Mesendoderm (in vitro differentiated cells): ENCODE data around the gene P2RY2.

ENCODE experiments used
- DNase-seq: peaks from one replicate; pipeline ENCODE4 v3.0.0; 2013
- H2AK5ac ChIP-seq: 2 replicates; pipeline ENCODE4 v1.6.1; 2013; ENCODE audit warnings: low read length, inconsistent platforms
- H2BK120ac ChIP-seq: 2 replicates; pipeline ENCODE4 v1.6.1; 2013; ENCODE audit warnings: low read depth, mild to moderate bottlenecking, low read length, moderate library complexity, mixed read lengths
- H2BK15ac ChIP-seq: replicated peaks from 2 replicates; pipeline ENCODE4 v1.6.1; 2013; ENCODE audit warnings: low read depth, mild to moderate bottlenecking, moderate library complexity
- H2BK5ac ChIP-seq: 2 replicates; pipeline ENCODE4 v1.6.1; 2013; ENCODE audit warnings: low read length, inconsistent platforms
- H3K18ac ChIP-seq: 2 replicates; pipeline ENCODE4 v1.6.1; 2013; ENCODE audit warnings: mild to moderate bottlenecking, low read length, mixed read lengths
- H3K23ac ChIP-seq: one replicate; pipeline ENCODE4 v1.6.1; 2013; ENCODE audit warnings: low read length
- H3K27ac ChIP-seq: 2 replicates; pipeline ENCODE4 v1.5.1; 2013; ENCODE audit warnings: low read depth, mild to moderate bottlenecking, inconsistent platforms, low read length, moderate library complexity
- H3K27me3 ChIP-seq: 2 replicates; pipeline ENCODE4 v1.6.1; 2013; ENCODE audit warnings: low read length, control low read depth, mild to moderate bottlenecking, inconsistent platforms; ENCODE audit not compliant: insufficient read depth, poor library complexity
- H3K36me3 ChIP-seq: 2 replicates; pipeline ENCODE4 v1.6.1; 2013; ENCODE audit warnings: low read length, inconsistent platforms; ENCODE audit not compliant: control insufficient read depth, insufficient read depth
- H3K4ac ChIP-seq: one replicate; pipeline ENCODE4 v1.6.1; 2013; ENCODE audit warnings: low read depth, mild to moderate bottlenecking, low read length, moderate library complexity
- H3K4me1 ChIP-seq: 2 replicates; pipeline ENCODE4 v1.6.1; 2013; ENCODE audit warnings: low read depth, low read length, inconsistent platforms; ENCODE audit not compliant: control insufficient read depth
- H3K4me2 ChIP-seq: 2 replicates; pipeline ENCODE4 v1.6.1; 2013; ENCODE audit warnings: low read length
- H3K4me3 ChIP-seq: 2 replicates; pipeline ENCODE4 v1.5.1; 2013; ENCODE audit warnings: mild to moderate bottlenecking, low read length
- H3K56ac ChIP-seq: one replicate; pipeline ENCODE4 v1.6.1; 2013; ENCODE audit warnings: low read length
- H3K79me1 ChIP-seq: 2 replicates; pipeline ENCODE4 v1.6.1; 2013; ENCODE audit warnings: low read length, inconsistent platforms
- H3K79me2 ChIP-seq: 2 replicates; pipeline ENCODE4 v1.6.1; 2013; ENCODE audit warnings: mild to moderate bottlenecking, low read length; ENCODE audit not compliant: control insufficient read depth, insufficient read depth
- H3K9ac ChIP-seq: 2 replicates; pipeline ENCODE4 v1.6.1; 2013; ENCODE audit warnings: low read length, inconsistent platforms
- H4K5ac ChIP-seq: one replicate; pipeline ENCODE4 v1.6.1; 2013; ENCODE audit warnings: low read length
- H4K8ac ChIP-seq: one replicate; pipeline ENCODE4 v1.6.1; 2013; ENCODE audit warnings: low read depth, mild to moderate bottlenecking, control low read depth, low read length, moderate library complexity
- WGBS: extraction: QIAGEN DNeasy Blood & Tissue Kit; methylation state at CpG from one replicate; pipeline ENCODE4 v1.1.7; 2013; ENCODE audit warnings: low lambda C conversion rate, missing lambda C conversion rate; ENCODE audit not compliant: insufficient coverage; ENCODE audit errors: extremely low coverage; 5-methylcytosine and 5-hydroxymethylcytosine counted together

Gene P2RY2

DNA sequence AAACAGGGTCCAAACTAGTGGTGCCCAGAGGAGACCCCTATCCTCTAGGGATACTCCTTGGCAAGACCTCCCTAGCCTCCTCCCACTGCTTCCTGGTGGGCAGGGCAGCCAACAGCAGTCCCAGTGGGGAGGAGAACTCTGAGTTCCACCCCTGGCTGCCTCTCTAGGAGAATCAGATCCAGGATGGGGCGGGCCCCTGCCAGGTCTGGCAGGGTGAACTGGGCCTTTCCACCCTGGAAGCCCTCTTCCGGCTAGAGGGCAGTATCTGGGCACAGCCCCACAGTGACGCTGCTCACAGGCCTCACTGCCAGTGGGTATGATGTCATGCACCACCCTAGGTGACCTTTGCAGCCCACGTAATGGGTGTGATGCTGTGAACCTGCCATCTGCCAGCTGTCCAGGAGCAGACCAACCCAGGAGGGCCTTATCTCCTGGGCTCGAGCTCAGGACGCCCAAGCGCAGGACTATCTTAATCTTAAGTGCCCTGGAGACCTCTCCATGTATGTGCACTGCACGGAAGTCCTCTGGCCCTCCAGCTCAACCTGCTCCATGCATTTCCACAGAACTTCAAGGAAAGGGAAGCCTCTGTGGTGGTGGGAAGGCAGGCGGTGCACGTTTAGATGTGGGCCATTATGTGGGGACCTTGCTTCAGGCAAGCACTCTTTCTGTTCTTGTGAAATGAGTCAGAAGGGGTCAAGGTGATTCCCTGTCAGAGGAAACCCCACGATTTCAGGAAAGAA, 44.2 kb upstream of the P2RY2 start:
- Histone ChIP-seq H3K4me1 (peaks cover 5% of the 10 kb centered on the region), H3K23ac (no peak overlapping the region), H4K8ac (no peak overlapping the region), H3K27ac (no peak overlapping the region), H3K4me3 (no peak overlapping the region), H2BK5ac (no peak overlapping the region), H3K18ac (no peak overlapping the region), H2AK5ac (no peak overlapping the region), H3K27me3 (no peaks in the 10 kb centered on the region), H3K4ac (no peak overlapping the region), H3K79me2 (no peaks in the 10 kb centered on the region), H4K5ac (no peak overlapping the region), H3K79me1 (no peaks in the 10 kb centered on the region), H3K4me2 (no peak overlapping the region), H3K9ac (no peak overlapping the region), H2BK15ac (no peak overlapping the region), H2BK120ac (no peak overlapping the region), H3K36me3 (no peaks in the 10 kb centered on the region), H3K56ac (no peak overlapping the region)
- DNase-seq: no peak
- WGBS: no CpG with 5 or more reads among the region's 11 CpGs

GRCh38 chr11:73174495-73174791, 43.6 kb upstream of the P2RY2 start:
- DNase-seq: no peak
- no peak overlapping the region for H3K4ac ChIP-seq
- H3K23ac ChIP-seq: no peak overlapping the region
- no peaks in the 10 kb centered on the region for H3K79me2 ChIP-seq
- no peak overlapping the region for H3K18ac ChIP-seq
- H3K56ac ChIP-seq: no peak overlapping the region
- no peak overlapping the region for H2BK15ac ChIP-seq
- H2BK5ac ChIP-seq: no peak overlapping the region
- H2BK120ac ChIP-seq: no peak overlapping the region
- no CpG with 5 or more reads among the region's 3 CpGs for WGBS
- no peak overlapping the region for H3K27ac ChIP-seq
- no peak overlapping the region for H4K5ac ChIP-seq
- H3K27me3 ChIP-seq: no peaks in the 10 kb centered on the region
- no peak overlapping the region for H3K4me3 ChIP-seq
- H3K79me1 ChIP-seq: no peaks in the 10 kb centered on the region
- no peaks in the 10 kb centered on the region for H3K36me3 ChIP-seq
- H3K4me2 ChIP-seq: no peak overlapping the region
- H2AK5ac ChIP-seq: no peak overlapping the region
- H3K9ac ChIP-seq: no peak overlapping the region
- H4K8ac ChIP-seq: no peak overlapping the region
- H3K4me1 ChIP-seq: peaks cover 3% of the 10 kb centered on the region

DNA sequence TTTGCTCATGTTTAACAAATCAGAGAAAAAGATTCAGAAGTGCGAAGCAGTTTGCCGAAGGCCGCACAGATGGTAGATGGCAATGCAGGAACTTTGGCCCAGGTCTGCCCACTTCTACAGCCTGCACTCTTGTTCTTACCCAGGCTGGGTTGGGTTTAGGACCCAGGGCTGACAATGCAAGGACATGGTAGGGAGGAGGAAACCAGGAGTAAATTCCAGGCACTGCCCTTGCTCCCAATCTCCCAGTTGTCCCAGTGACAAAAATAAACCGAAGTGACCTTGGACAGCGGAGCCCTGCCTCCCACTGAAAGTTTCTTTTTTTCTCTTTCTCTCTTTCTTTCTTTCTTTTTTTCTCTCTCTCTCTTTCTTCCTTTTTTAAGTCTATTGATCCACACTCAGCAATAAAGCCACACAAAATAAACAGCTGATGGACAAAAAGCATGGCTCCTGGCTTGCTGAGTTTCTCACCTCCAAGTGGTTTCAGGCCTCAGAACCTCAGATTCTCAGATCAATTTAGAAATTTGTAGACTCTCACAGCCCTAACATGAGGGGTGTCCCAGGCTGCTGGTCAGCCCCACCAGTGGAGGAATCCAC, 42.4 kb upstream of the P2RY2 start:
- H4K8ac ChIP-seq: no peak overlapping the region
- DNase-seq: no peak
- no peak overlapping the region for H3K18ac ChIP-seq
- no peak overlapping the region for H2BK5ac ChIP-seq
- H3K56ac ChIP-seq: no peak overlapping the region
- no peaks in the 10 kb centered on the region for H3K36me3 ChIP-seq
- no peak overlapping the region for H3K9ac ChIP-seq
- no peaks in the 10 kb centered on the region for H3K27me3 ChIP-seq
- H4K5ac ChIP-seq: no peak overlapping the region
- H3K79me1 ChIP-seq: no peaks in the 10 kb centered on the region
- H2BK120ac ChIP-seq: no peak overlapping the region
- no peak overlapping the region for H3K4ac ChIP-seq
- no peak overlapping the region for H3K23ac ChIP-seq
- no peak overlapping the region for H2AK5ac ChIP-seq
- no peak overlapping the region for H3K4me2 ChIP-seq
- H2BK15ac ChIP-seq: no peak overlapping the region
- no peak overlapping the region for H3K27ac ChIP-seq
- no peak overlapping the region for H3K4me3 ChIP-seq
- no peaks in the 10 kb centered on the region for H3K79me2 ChIP-seq
- WGBS: no CpG with 5 or more reads among the region's 5 CpGs
- H3K4me1 ChIP-seq: no peaks in the 10 kb centered on the region

GRCh38 chr11:73176145-73176873, 41.8 kb upstream of the P2RY2 start:
- Histone ChIP-seq H3K4me2 (no peak overlapping the region), H3K4me3 (no peak overlapping the region), H3K27me3 (no peaks in the 10 kb centered on the region), H3K36me3 (no peaks in the 10 kb centered on the region), H2BK15ac (no peak overlapping the region), H3K18ac (no peak overlapping the region), H3K4ac (no peak overlapping the region), H4K8ac (no peak overlapping the region), H3K79me2 (no peaks in the 10 kb centered on the region), H3K4me1 (no peaks in the 10 kb centered on the region), H3K9ac (no peak overlapping the region), H2AK5ac (no peak overlapping the region), H3K23ac (no peak overlapping the region), H3K27ac (no peak overlapping the region), H3K79me1 (no peaks in the 10 kb centered on the region), H2BK120ac (no peak overlapping the region), H2BK5ac (no peak overlapping the region), H4K5ac (no peak overlapping the region), H3K56ac (no peak overlapping the region)
- no CpG with 5 or more reads among the region's 5 CpGs for WGBS
- no peak for DNase-seq

DNA sequence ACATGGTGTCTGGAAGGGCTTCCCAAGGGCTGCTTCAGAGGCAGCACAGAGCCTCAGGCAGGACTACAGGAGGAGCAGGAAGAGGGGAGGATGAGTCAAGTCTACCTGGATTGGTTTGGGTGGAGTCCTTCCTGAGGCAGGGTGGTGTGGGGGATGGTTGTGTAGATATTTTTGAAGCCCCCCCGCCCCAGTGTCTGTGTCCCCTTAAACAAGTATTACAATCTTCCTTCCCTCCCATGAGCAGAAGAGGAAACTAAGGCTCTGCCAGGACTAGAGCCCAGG, 41.3 kb upstream of the P2RY2 start:
- Histone ChIP-seq H3K4ac (no peak overlapping the region), H3K18ac (no peak overlapping the region), H3K79me2 (no peaks in the 10 kb centered on the region), H4K5ac (no peak overlapping the region), H2AK5ac (no peak overlapping the region), H3K4me3 (no peak overlapping the region), H3K27me3 (no peaks in the 10 kb centered on the region), H3K56ac (no peak overlapping the region), H3K4me2 (no peak overlapping the region), H2BK120ac (no peak overlapping the region), H3K27ac (no peak overlapping the region), H4K8ac (no peak overlapping the region), H3K79me1 (no peaks in the 10 kb centered on the region), H2BK15ac (no peak overlapping the region), H3K9ac (no peak overlapping the region), H3K36me3 (no peaks in the 10 kb centered on the region), H3K4me1 (no peaks in the 10 kb centered on the region), H2BK5ac (no peak overlapping the region), H3K23ac (no peak overlapping the region)
- DNase-seq: no peak
- WGBS: no CpG with 5 or more reads among the region's 1 CpG
